ENCODE data around the gene SF3B6.
A peak's percentile ranks its signal among the peaks of the same experiment; 100 is the strongest.
"Not testable (repeated sequence)": the region's sequence is repeated elsewhere in the genome, so short reads cannot be mapped to it uniquely, and the experiment has no call there.

Gene SF3B6

GRCh38 chr2:24093270-24093669 is 17.1 kb upstream of the SF3B6 start:
- not testable (repeated sequence) for DNase-seq (ENCODE audit: low spot score)

- no peak for DNase-seq (ENCODE audit: low spot score)
Measured at GRCh38 chr2:24088821-24089359, 12.8 kb upstream of the SF3B6 start.

- no peak for DNase-seq (ENCODE audit: low spot score)
Measured at GRCh38 chr2:24087032-24087431, 10.9 kb upstream of the SF3B6 start.

GRCh38 chr2:24086241-24086640 is 10.1 kb upstream of the SF3B6 start:
- no peak for DNase-seq (ENCODE audit: low spot score)

- DNase-seq (ENCODE audit: low spot score): no peak
Measured at GRCh38 chr2:24085200-24085489, 9.0 kb upstream of the SF3B6 start.

GRCh38 chr2:24084386-24085199 is 8.5 kb upstream of the SF3B6 start, which contains the start of gene TP53I3:
Gene TP53I3 (minus strand): TSS chr2:24084834. CDS start chr2:24084326, 508 bp downstream.
- DNase-seq (ENCODE audit: low spot score): peak; percentile 57

- peak; percentile 43 for DNase-seq (ENCODE audit: low spot score)
Measured at GRCh38 chr2:24083567-24084385, 7.7 kb upstream of the SF3B6 start.

GRCh38 chr2:24082787-24083566 is 6.9 kb upstream of the SF3B6 start:
- no peak for DNase-seq (ENCODE audit: low spot score)

- DNase-seq (ENCODE audit: low spot score): no peak
Measured at GRCh38 chr2:24080701-24081100, 4.6 kb upstream of the SF3B6 start.

GRCh38 chr2:24077879-24078278 is 1.8 kb upstream of the SF3B6 start:
- no peak for DNase-seq (ENCODE audit: low spot score)

GRCh38 chr2:24077535-24077877 is 1.4 kb upstream of the SF3B6 start:
- DNase-seq (ENCODE audit: low spot score): peak; percentile 20

GRCh38 chr2:24076849-24077534 is 866 bp upstream of the SF3B6 start:
- peak; percentile 19 for DNase-seq (ENCODE audit: low spot score)

GRCh38 chr2:24075259-24075658 is 867 bp downstream of the SF3B6 start:
- DNase-seq (ENCODE audit: low spot score): no peak

GRCh38 chr2:24073816-24074215 is 2.3 kb downstream of the SF3B6 start:
- DNase-seq (ENCODE audit: low spot score): no peak

GRCh38 chr2:24072259-24072658 is 3.9 kb downstream of the SF3B6 start:
- DNase-seq (ENCODE audit: low spot score): no peak

- DNase-seq (ENCODE audit: low spot score): no peak
Measured at GRCh38 chr2:24065341-24065740, 10.8 kb downstream of the SF3B6 start.

GRCh38 chr2:24058564-24059271 is 17.4 kb downstream of the SF3B6 start:
- DNase-seq (ENCODE audit: low spot score): no peak

- no peak for DNase-seq (ENCODE audit: low spot score)
Measured at GRCh38 chr2:24055750-24056149, 20.4 kb downstream of the SF3B6 start.

GRCh38 chr2:24054366-24055010 is 21.6 kb downstream of the SF3B6 start:
- no peak for DNase-seq (ENCODE audit: low spot score)

GRCh38 chr2:24052951-24053350 is 23.2 kb downstream of the SF3B6 start:
- DNase-seq (ENCODE audit: low spot score): no peak

GRCh38 chr2:24051833-24052232 is 24.3 kb downstream of the SF3B6 start:
- no peak for DNase-seq (ENCODE audit: low spot score)
